GM12878 (cell line): ENCODE measurements around the gene TRPV5. TPM values are rescaled to one million over a fixed set of nuclear protein-coding genes. Genes with fewer than 3 reads are reported as not detected.

Source experiments
- ATAC-seq: fragments of 200-7000 bp; cut with Tn5 transposase; 3 replicates; pipeline ENCODE4 v1.9.1; 2020; ENCODE audit warnings: mild to moderate bottlenecking, moderate library complexity
- BruUV-seq: library from RNA; stranded (reverse); fragments of 400-500 nt; replicated peaks from 2 replicates; lab custom pipeline; 2021; lab: Mats Ljungman, UMichigan
- CTCF ChIA-PET: fragments of 300-600 bp; sonication (Branson Sonifier 250); formaldehyde crosslinking; extraction: SDS; loops from one replicate; lab custom pipeline; 2021; ENCODE audit warnings: inconsistent platforms; lab: Yijun Ruan, JAX
- POLR2A ChIA-PET: fragments of 350-600 bp; formaldehyde crosslinking; extraction: SDS; loops from one replicate; lab custom pipeline; 2021; ENCODE audit warnings: inconsistent platforms; lab: Charles Lee
- RAD21 ChIA-PET: fragments of 300-600 bp; sonication (Branson Sonifier 250); formaldehyde crosslinking; loops from one replicate; lab custom pipeline; 2023; ENCODE audit warnings: antibody characterized with exemption; ENCODE audit not compliant: unreplicated experiment; lab: Charles Lee
- SMC1A ChIA-PET: fragments of 300-600 bp; sonication (Branson Sonifier 250); formaldehyde crosslinking; loops from one replicate; lab custom pipeline; 2023; ENCODE audit not compliant: unreplicated experiment, uncharacterized antibody; lab: Charles Lee
- DNase-seq: peaks from one replicate; pipeline ENCODE4 v3.0.0-alpha.2; 2011; ENCODE audit warnings: low read depth, low spot score
- FAIRE-seq: peaks from 3 replicates; lab custom pipeline; 2011; peaks lifted over from hg19 to GRCh38; lab: Jason Lieb, UNC
- H2AFZ ChIP-seq: 2 replicates; pipeline ENCODE4 v1.6.0; 2011; ENCODE audit warnings: low read depth, low read length, control low read depth; ENCODE audit not compliant: control insufficient read depth
- H3K27ac ChIP-seq: 2 replicates; pipeline ENCODE4 v1.5.1; 2011; ENCODE audit warnings: control low read depth; ENCODE audit not compliant: control insufficient read depth, insufficient read depth
- H3K27me3 ChIP-seq, 2 experiments: replicated peaks in 1 of 2; 2 replicates each; pipeline versions ENCODE4 v1.6.0 to v1.6.1; 2011; ENCODE audit warnings: low read length in 1 of 2; ENCODE audit not compliant: control insufficient read depth in 2 of 2, insufficient read depth in 2 of 2
- H3K36me3 ChIP-seq, 2 experiments: 2 replicates each; pipeline ENCODE4 v1.5.1; 2011; ENCODE audit warnings: low read length in 1 of 2; ENCODE audit not compliant: control insufficient read depth in 2 of 2, insufficient read depth in 2 of 2
- H3K4me1 ChIP-seq: 2 replicates; pipeline ENCODE4 v1.6.1; 2011; ENCODE audit warnings: mild to moderate bottlenecking, low read length, moderate library complexity, mixed read lengths; ENCODE audit not compliant: control insufficient read depth, insufficient read depth
- H3K4me2 ChIP-seq: 2 replicates; pipeline ENCODE4 v1.6.0; 2011; ENCODE audit warnings: control low read depth; ENCODE audit not compliant: control insufficient read depth, insufficient read depth
- H3K4me3 ChIP-seq: fragments of 200-600 bp; sonication (generic); 2 replicates; pipeline ENCODE4 v1.5.1; 2016
- H3K79me2 ChIP-seq: 2 replicates; pipeline ENCODE4 v1.6.0; 2011; ENCODE audit warnings: low read length; ENCODE audit not compliant: control insufficient read depth, insufficient read depth
- H3K9ac ChIP-seq: 2 replicates; pipeline ENCODE4 v1.8.0; 2011; ENCODE audit warnings: low read length, control low read depth, mixed read lengths; ENCODE audit not compliant: control insufficient read depth, insufficient read depth
- H3K9me3 ChIP-seq: replicated peaks from 3 replicates; pipeline ENCODE4 v1.5.1; 2011; ENCODE audit warnings: mild to moderate bottlenecking, low read length; ENCODE audit not compliant: control insufficient read depth, insufficient read depth
- H4K20me1 ChIP-seq: 2 replicates; pipeline ENCODE4 v1.6.0; 2011; ENCODE audit not compliant: control insufficient read depth, insufficient read depth
- BHLHE40 ChIP-seq, 2 experiments: fragments of 450-650 bp in 1 of 2; IDR thresholded peaks; 2 replicates each; pipeline ENCODE4 v1.6.1; 2011 to 2017; ENCODE audit warnings: low read depth in 2 of 2, borderline replicate concordance in 1 of 2, improper control_type of control experiment in 1 of 2, low read length in 1 of 2, mild to moderate bottlenecking in 1 of 2
- BRCA1 ChIP-seq: IDR thresholded peaks from 2 replicates; pipeline ENCODE4 v1.6.1; 2011; ENCODE audit warnings: low read depth, low read length, improper control_type of control experiment
- DPF2 ChIP-seq: fragments of 450-650 bp; IDR thresholded peaks from 2 replicates; pipeline ENCODE4 v1.6.1; 2017; ENCODE audit warnings: mild to moderate bottlenecking
- ETV6 ChIP-seq, 2 experiments: fragments of 450-650 bp in 1 of 2; IDR thresholded peaks in 1 of 2; conservative IDR thresholded peaks in 1 of 2; 2 replicates each; pipeline ENCODE4 v1.6.1; 2014; ENCODE audit warnings: antibody characterized with exemption in 1 of 2, borderline replicate concordance in 1 of 2, low read depth in 1 of 2, mild to moderate bottlenecking in 1 of 2, moderate library complexity in 1 of 2
- IKZF1 ChIP-seq: fragments of 450-650 bp; conservative IDR thresholded peaks from 2 replicates; pipeline ENCODE4 v1.6.1; 2017; ENCODE audit warnings: antibody characterized with exemption, mild to moderate bottlenecking
- MXI1 ChIP-seq: fragments of 150-350 bp; IDR thresholded peaks from 2 replicates; pipeline ENCODE4 v1.6.1; 2011; ENCODE audit warnings: low read depth, mild to moderate bottlenecking, inconsistent platforms, low read length, improper control_type of control experiment
- NR2F1 ChIP-seq: fragments of 450-650 bp; conservative IDR thresholded peaks from 2 replicates; pipeline ENCODE4 v1.6.1; 2017; ENCODE audit warnings: mild to moderate bottlenecking
- PRDM15 ChIP-seq: fragments of 450-650 bp; formaldehyde crosslinking; IDR thresholded peaks from 2 replicates; pipeline ENCODE4 v1.4.0; 2020; ENCODE audit warnings: mild to moderate bottlenecking, moderate library complexity
- SIX5 ChIP-seq: IDR thresholded peaks from 2 replicates; pipeline ENCODE4 v1.6.1; 2011; ENCODE audit warnings: mild to moderate bottlenecking, low read depth, low read length, moderate library complexity; ENCODE audit not compliant: severe bottlenecking
- SMAD5 ChIP-seq: IDR thresholded peaks from 2 replicates; pipeline ENCODE4 v1.6.1; 2016; ENCODE audit warnings: antibody characterized with exemption, low read depth
- SREBF1 ChIP-seq: IDR thresholded peaks from 2 replicates; pipeline ENCODE4 v1.6.1; 2012; ENCODE audit warnings: mild to moderate bottlenecking, low read length
- SUZ12 ChIP-seq: fragments of 200-600 bp; sonication (generic); IDR thresholded peaks from one replicate; pipeline ENCODE4 v1.6.1; 2018; ENCODE audit warnings: antibody characterized with exemption, mild to moderate bottlenecking; ENCODE audit not compliant: unreplicated experiment
- ZBED1 ChIP-seq: IDR thresholded peaks from 2 replicates; pipeline ENCODE4 v1.6.1; 2016; ENCODE audit warnings: borderline replicate concordance
- WGBS: methylation state at CpG from one replicate; pipeline ENCODE4 v1.1.6; 2016; ENCODE audit warnings: low lambda C conversion rate; ENCODE audit not compliant: insufficient replicate concordance, insufficient coverage; ENCODE audit errors: missing lambda C conversion rate; 5-methylcytosine and 5-hydroxymethylcytosine counted together
- in situ Hi-C: fragments of 300-500 bp; cut with MboI; formaldehyde crosslinking; loops from 9 replicates; pipeline ENCODE4 v1.14.3; 2018; ENCODE audit warnings: mixed read lengths
- intact Hi-C: fragments of 100-400 bp; cut with micrococcal nuclease; formaldehyde crosslinking; loops from one replicate; pipeline ENCODE4 v1.14.2; 2022; ENCODE audit not compliant: unreplicated experiment
- polyA plus RNA-seq, 11 experiments: library from polyadenylated mRNA; depleted of rRNA in 4 of 11; unstranded in 6 of 11; stranded (reverse) in 5 of 11; fragments of >200 nt; fragmentation: Nextera tagmentation in 4 of 11; fragmentation: Illumina TruSeq in 1 of 11; extraction: Ambion mirVana in 4 of 11; extraction: Trizol in 1 of 11; gene quantifications; 1 replicate in 1 of 11; 2 replicates in 10 of 11; pipeline versions ENCODE4 v1.2.1 to v1.2.3, GENCODE V29; 2011 to 2016; ENCODE audit warnings: inconsistent platforms in 2 of 11, missing spikeins in 2 of 11, low read depth in 1 of 11
- total RNA-seq, 4 experiments: library from RNA; depleted of rRNA in 3 of 4; stranded (reverse); fragments of >200 nt in 3 of 4; fragmentation: Illumina TruSeq in 1 of 4; extraction: Trizol in 1 of 4; gene quantifications; 2 replicates each; pipeline versions ENCODE4 v1.2.1 to v1.2.3, GENCODE V29; 2013 to 2021

TRPV5 gene
- total and polyA plus RNA-seq, 10 of the 15 experiments (the other 5 are each of a cell fraction or from before 2014, with no cell fraction given), result not detected

DNA sequence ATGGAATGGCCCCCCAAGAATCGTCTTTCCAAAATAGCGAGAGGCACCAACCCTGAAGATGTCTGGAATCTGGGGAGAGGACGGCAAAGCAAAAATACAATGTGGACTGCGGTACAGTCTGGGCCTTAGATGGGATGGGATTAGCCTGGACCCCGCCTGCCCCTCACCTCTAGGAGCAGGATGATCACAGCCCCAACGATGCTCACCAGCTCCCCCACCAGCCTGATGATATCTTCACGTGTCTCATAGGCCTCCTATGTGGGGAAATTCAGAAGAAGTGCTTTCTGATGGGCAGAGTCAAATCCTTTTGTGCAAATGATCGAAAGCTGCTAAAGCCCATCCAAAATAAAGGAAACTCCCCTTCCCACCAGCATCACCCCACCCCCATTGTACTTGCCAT lies 18.2 kb downstream of the TRPV5 start:
- SMC1A ChIA-PET, result no interaction called here
- Histone ChIP-seq H3K4me1 (no peaks in the 10 kb centered on the region), H3K79me2 (no peaks in the 10 kb centered on the region), H4K20me1 (no peaks in the 10 kb centered on the region), H3K4me3 (no peak overlapping the region), H3K4me2 (no peak overlapping the region), H2AFZ (no peak overlapping the region), H3K9me3 (no peaks in the 10 kb centered on the region), H3K27ac (no peak overlapping the region), H3K27me3 (peaks cover 0 to 5% of the 10 kb centered on the region in 2 experiments; a peak in 3 of 4 replicates), H3K36me3 (no peaks in the 10 kb centered on the region), H3K9ac (no peak overlapping the region)
- CTCF ChIA-PET, result interaction anchor here (1.0 to 1.7 kb wide), 3 partner anchors 9 to 88 kb away, joined by 3 to 5 read pairs (median 3); no protein-coding TSS in a partner anchor
- BruUV-seq, result no TSS peak
- WGBS, result 48% methylated on average over 8 of the region's 8 CpGs
- intact Hi-C loops, result no loop called here
- POLR2A ChIA-PET, result no interaction called here
- TF ChIP-seq BRCA1, result no peak
- no peak for TF ChIP-seq IKZF1
- no peak for TF ChIP-seq SREBF1
- no peak for TF ChIP-seq PRDM15
- no peak for TF ChIP-seq SUZ12
- TF ChIP-seq MXI1, result no peak
- no peak for TF ChIP-seq NR2F1
- no peak for TF ChIP-seq SIX5
- TF ChIP-seq ETV6 (conservative IDR thresholded peaks at IDR 0.05 in 1 of 2, IDR thresholded peaks at IDR 0.05 in 1 of 2; ENCODE audit: borderline replicate concordance in 1 of 2, low read depth in 1 of 2), result no peak
- no peak for TF ChIP-seq DPF2
- no peak for TF ChIP-seq ZBED1
- no peak for TF ChIP-seq BHLHE40 (IDR thresholded peaks at IDR 0.05; ENCODE audit: borderline replicate concordance in 1 of 2, low read depth in 2 of 2, low read length in 1 of 2)
- TF ChIP-seq SMAD5, result no peak
- FAIRE-seq, result no peak
- RAD21 ChIA-PET, result no interaction called here
- no peak for DNase-seq
- in situ Hi-C loops, result no loop called here
- ATAC-seq, result no peak
